Measurements from ENCODE around the gene HGS.

Gene HGS

GRCh38 chr17:81723651-81724209 is 39.9 kb downstream of the HGS start:
- no peak for DNase-seq (ENCODE audit: low read depth)
- no peak overlapping the region for H3K4me3 ChIP-seq (ENCODE audit: low read depth, low read length)
- no peak for TF ChIP-seq CTCF (IDR thresholded peaks at IDR 0.05; ENCODE audit: low read depth, low read length, missing control alignments)

GRCh38 chr17:81725439-81725838 is 41.6 kb downstream of the HGS start:
- H3K4me3 ChIP-seq (ENCODE audit: low read depth, low read length): no peak overlapping the region
- TF ChIP-seq CTCF (IDR thresholded peaks at IDR 0.05; ENCODE audit: low read depth, low read length, missing control alignments): no peak
- no peak for DNase-seq (ENCODE audit: low read depth)

GRCh38 chr17:81726004-81726403 is 42.2 kb downstream of the HGS start:
- DNase-seq (ENCODE audit: low read depth): no peak
- no peak for TF ChIP-seq CTCF (IDR thresholded peaks at IDR 0.05; ENCODE audit: low read depth, low read length, missing control alignments)
- H3K4me3 ChIP-seq (ENCODE audit: low read depth, low read length): no peak overlapping the region

GRCh38 chr17:81727324-81728031 is 43.7 kb downstream of the HGS start:
- no peak overlapping the region for H3K4me3 ChIP-seq (ENCODE audit: low read depth, low read length)
- TF ChIP-seq CTCF (IDR thresholded peaks at IDR 0.05; ENCODE audit: low read depth, low read length, missing control alignments): no peak
- no peak for DNase-seq (ENCODE audit: low read depth)

GRCh38 chr17:81733507-81734404 is 49.9 kb downstream of the HGS start:
- DNase-seq (ENCODE audit: low read depth): no peak

More at GRCh38 chr17:81733507-81734404, 49.9 kb downstream of the HGS start:
- peak; percentile 93 for TF ChIP-seq CTCF (IDR thresholded peaks at IDR 0.05; ENCODE audit: low read depth, low read length, missing control alignments)
- H3K4me3 ChIP-seq (ENCODE audit: low read depth, low read length): no peak overlapping the region

Measured in GM12864 (cell line).